ENCODE results near the gene RNPC3. TPM values are rescaled to one million over a fixed set of nuclear protein-coding genes. Genes with fewer than 3 reads are reported as not detected.
"Not testable (repeated sequence)": the region's sequence is repeated elsewhere in the genome, so short reads cannot be mapped to it uniquely, and the experiment has no call there.

Gene RNPC3
- total and polyA plus RNA-seq, 9 donors: 11.4 to 26.4 (median 15.4) TPM

DNA sequence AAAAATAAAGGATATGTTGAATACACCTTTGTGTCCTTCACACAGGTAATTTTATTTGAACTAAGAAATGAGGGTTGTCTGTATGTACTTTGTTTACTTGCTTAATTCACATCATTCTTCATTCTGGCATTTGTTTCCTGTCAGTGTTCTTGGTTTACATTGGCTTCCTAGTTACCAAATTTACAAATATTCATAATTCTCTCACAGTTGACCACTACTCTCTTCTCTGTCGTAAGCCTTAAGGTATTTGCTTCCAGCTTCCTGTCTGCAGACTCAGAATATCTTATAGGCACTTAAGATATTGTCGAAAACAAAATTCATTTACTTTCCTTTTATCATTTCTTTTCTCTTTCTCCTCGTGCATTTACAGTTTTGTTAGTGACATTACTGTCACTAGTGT is 15.9 kb downstream of the RNPC3 start:
- 89% methylated on average over 1 of the region's 3 CpGs for WGBS (ENCODE audit: insufficient coverage)
- peaks cover 23% of the 10 kb centered on the region for H3K36me3 ChIP-seq (ENCODE audit: control insufficient read depth, insufficient read depth, low read length)

GRCh38 chr1:103546496-103546895 is 21.0 kb downstream of the RNPC3 start:
- no peak overlapping the region for H3K4me3 ChIP-seq (ENCODE audit: low read length)
- no peak for DNase-seq
- no peaks in the 10 kb centered on the region for H3K27me3 ChIP-seq (ENCODE audit: control insufficient read depth, insufficient read depth, low read length)
- no CpG with 5 or more reads among the region's 1 CpG for WGBS (ENCODE audit: insufficient coverage)
- H3K9me3 ChIP-seq (replicated peaks; ENCODE audit: control insufficient read depth, low read depth, low read length): no peaks in the 10 kb centered on the region
- H3K4me1 ChIP-seq (ENCODE audit: control insufficient read depth, insufficient read depth, low read length): no peaks in the 10 kb centered on the region
- H3K36me3 ChIP-seq (ENCODE audit: control insufficient read depth, insufficient read depth, low read length): peaks cover 17% of the 10 kb centered on the region
- no peak overlapping the region for H3K27ac ChIP-seq (ENCODE audit: low read length)

More for the DNA sequence above, 15.9 kb downstream of the RNPC3 start:
- no peak overlapping the region for H3K27ac ChIP-seq (ENCODE audit: low read length)
- H3K4me3 ChIP-seq (ENCODE audit: low read length): no peak overlapping the region
- no peak for DNase-seq
- H3K9me3 ChIP-seq (replicated peaks; ENCODE audit: control insufficient read depth, low read depth, low read length): no peaks in the 10 kb centered on the region
- H3K4me1 ChIP-seq (ENCODE audit: control insufficient read depth, insufficient read depth, low read length): no peaks in the 10 kb centered on the region
- H3K27me3 ChIP-seq (ENCODE audit: control insufficient read depth, insufficient read depth, low read length): no peaks in the 10 kb centered on the region

DNA sequence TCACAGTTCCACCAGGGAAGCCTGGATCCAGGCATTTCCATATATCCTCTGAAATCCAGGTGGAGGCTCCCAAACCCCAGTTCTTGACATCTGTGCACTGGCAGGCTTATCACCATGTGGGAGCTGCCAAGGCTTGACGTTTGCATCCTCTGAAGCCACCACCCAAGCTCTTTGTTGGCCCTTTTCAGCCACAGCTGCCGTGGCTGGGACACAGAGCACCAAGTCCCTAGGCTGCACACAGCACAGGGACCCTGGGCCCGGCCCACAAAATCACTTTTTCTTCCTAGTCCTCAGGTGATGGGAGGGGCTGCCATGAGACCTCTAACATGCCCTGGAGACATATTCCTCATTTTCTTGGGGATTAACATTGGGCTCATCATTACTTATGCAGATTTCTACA is 22.3 kb downstream of the RNPC3 start:
- H3K9me3 ChIP-seq (replicated peaks; ENCODE audit: control insufficient read depth, low read depth, low read length): no peaks in the 10 kb centered on the region
- H3K4me3 ChIP-seq (ENCODE audit: low read length): no peak overlapping the region
- no peaks in the 10 kb centered on the region for H3K27me3 ChIP-seq (ENCODE audit: control insufficient read depth, insufficient read depth, low read length)
- DNase-seq: no peak
- H3K36me3 ChIP-seq (ENCODE audit: control insufficient read depth, insufficient read depth, low read length): peaks cover 24% of the 10 kb centered on the region
- WGBS (ENCODE audit: insufficient coverage): 73% methylated on average over 3 of the region's 3 CpGs
- no peak overlapping the region for H3K27ac ChIP-seq (ENCODE audit: low read length)
- H3K4me1 ChIP-seq (ENCODE audit: control insufficient read depth, insufficient read depth, low read length): no peaks in the 10 kb centered on the region

DNA sequence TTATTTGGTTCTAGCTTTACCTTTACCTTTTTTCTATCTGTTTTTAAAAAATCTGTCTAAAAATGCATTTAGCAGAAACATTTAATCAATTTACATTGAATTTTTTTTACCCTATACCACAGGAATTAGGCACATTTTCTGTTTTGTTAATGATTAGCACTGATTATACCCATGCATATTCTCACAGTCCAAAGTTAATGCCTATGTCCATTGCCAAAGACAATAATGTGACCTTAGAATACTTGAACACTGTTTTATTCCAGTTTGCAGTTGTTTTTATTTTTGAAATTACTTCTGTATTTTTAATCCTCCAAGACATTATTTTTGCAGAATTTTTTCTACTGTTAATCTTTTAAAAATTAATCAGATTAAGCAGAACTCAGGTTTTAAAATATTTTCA is 34.9 kb downstream of the RNPC3 start:
- DNase-seq: no peak

GRCh38 chr1:103561124-103561523 is 35.6 kb downstream of the RNPC3 start:
- not testable (repeated sequence) for H3K36me3 ChIP-seq (ENCODE audit: control insufficient read depth, insufficient read depth, low read length); H3K27me3 ChIP-seq (ENCODE audit: control insufficient read depth, insufficient read depth, low read length); H3K4me3 ChIP-seq (ENCODE audit: low read length); H3K27ac ChIP-seq (ENCODE audit: low read length); H3K9me3 ChIP-seq (replicated peaks; ENCODE audit: control insufficient read depth, low read depth, low read length); DNase-seq; H3K4me1 ChIP-seq (ENCODE audit: control insufficient read depth, insufficient read depth, low read length)
- WGBS (ENCODE audit: insufficient coverage): no CpG with 5 or more reads among the region's 3 CpGs

More for the DNA sequence above, 34.9 kb downstream of the RNPC3 start:
- Histone ChIP-seq H3K27me3 (ENCODE audit: control insufficient read depth, insufficient read depth, low read length) (no peaks in the 10 kb centered on the region), H3K36me3 (ENCODE audit: control insufficient read depth, insufficient read depth, low read length) (no peaks in the 10 kb centered on the region), H3K9me3 (replicated peaks; ENCODE audit: control insufficient read depth, low read depth, low read length) (no peaks in the 10 kb centered on the region), H3K4me1 (ENCODE audit: control insufficient read depth, insufficient read depth, low read length) (no peaks in the 10 kb centered on the region), H3K27ac (ENCODE audit: low read length) (no peak overlapping the region), H3K4me3 (ENCODE audit: low read length) (no peak overlapping the region)

DNA sequence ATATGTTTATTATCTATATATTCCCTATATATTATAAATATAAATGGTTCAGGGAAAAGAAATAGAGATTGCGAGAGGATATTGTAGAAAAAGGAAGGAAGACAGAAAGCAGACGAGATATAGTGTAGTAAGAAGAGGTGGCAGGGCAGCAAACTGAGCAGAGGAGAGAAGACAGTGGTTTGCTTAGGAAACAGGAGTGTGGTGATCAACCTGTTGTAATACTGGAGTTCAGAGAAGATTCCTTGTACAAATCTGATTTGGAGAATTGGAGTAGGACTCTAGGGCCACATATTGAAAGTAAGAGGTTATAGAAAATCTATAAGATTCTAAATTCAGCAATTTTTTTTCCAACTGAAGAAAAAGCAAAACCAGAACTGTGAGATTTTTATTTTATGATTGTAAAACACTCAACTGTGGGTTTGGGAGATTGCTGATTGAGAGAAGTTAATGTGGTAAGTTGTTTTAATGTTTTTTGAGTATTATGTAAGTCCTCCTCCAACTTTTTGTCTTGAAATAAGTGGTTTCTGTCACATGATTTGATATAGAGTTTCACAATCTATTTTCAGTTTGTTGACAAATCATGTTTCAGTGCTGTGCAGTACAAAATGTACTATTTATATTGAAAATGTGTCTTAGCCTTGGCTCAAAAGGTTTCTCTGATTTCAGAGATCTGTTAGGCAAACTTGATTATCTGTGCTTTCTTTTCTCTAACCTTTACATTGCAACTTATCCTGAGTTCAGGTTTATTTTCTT is 36.3 kb downstream of the RNPC3 start:
- no peaks in the 10 kb centered on the region for H3K9me3 ChIP-seq (replicated peaks; ENCODE audit: control insufficient read depth, low read depth, low read length)
- H3K27ac ChIP-seq (ENCODE audit: low read length): no peak overlapping the region
- no peaks in the 10 kb centered on the region for H3K27me3 ChIP-seq (ENCODE audit: control insufficient read depth, insufficient read depth, low read length)
- no peaks in the 10 kb centered on the region for H3K36me3 ChIP-seq (ENCODE audit: control insufficient read depth, insufficient read depth, low read length)
- 73% methylated on average over 2 of the region's 2 CpGs for WGBS (ENCODE audit: insufficient coverage)
- no peak overlapping the region for H3K4me3 ChIP-seq (ENCODE audit: low read length)
- DNase-seq: peak; percentile 11
- H3K4me1 ChIP-seq (ENCODE audit: control insufficient read depth, insufficient read depth, low read length): no peaks in the 10 kb centered on the region

DNA sequence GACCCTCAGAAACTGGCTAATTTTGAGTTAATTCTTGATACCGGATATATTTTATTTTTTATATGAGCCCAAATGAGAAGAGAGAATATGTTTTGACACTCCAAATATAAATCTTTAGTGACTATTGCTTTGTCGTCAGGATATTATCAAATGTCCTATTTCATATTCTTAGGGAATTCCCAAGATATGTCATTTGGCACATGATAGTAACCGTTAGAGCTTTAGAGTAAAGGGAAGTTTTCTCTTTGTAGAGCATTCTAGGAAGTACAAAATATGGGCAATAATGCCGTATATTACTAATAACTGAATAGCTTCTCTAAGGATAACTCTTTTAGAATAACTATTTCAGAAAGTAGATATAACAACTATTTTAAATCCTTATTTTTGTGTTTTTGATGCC is 37.6 kb downstream of the RNPC3 start:
- no peaks in the 10 kb centered on the region for H3K27me3 ChIP-seq (ENCODE audit: control insufficient read depth, insufficient read depth, low read length)
- H3K27ac ChIP-seq (ENCODE audit: low read length): no peak overlapping the region
- no CpG with 5 or more reads among the region's 4 CpGs for WGBS (ENCODE audit: insufficient coverage)
- no peak for DNase-seq
- no peaks in the 10 kb centered on the region for H3K4me1 ChIP-seq (ENCODE audit: control insufficient read depth, insufficient read depth, low read length)
- no peak overlapping the region for H3K4me3 ChIP-seq (ENCODE audit: low read length)
- no peaks in the 10 kb centered on the region for H3K9me3 ChIP-seq (replicated peaks; ENCODE audit: control insufficient read depth, low read depth, low read length)
- H3K36me3 ChIP-seq (ENCODE audit: control insufficient read depth, insufficient read depth, low read length): no peaks in the 10 kb centered on the region

DNA sequence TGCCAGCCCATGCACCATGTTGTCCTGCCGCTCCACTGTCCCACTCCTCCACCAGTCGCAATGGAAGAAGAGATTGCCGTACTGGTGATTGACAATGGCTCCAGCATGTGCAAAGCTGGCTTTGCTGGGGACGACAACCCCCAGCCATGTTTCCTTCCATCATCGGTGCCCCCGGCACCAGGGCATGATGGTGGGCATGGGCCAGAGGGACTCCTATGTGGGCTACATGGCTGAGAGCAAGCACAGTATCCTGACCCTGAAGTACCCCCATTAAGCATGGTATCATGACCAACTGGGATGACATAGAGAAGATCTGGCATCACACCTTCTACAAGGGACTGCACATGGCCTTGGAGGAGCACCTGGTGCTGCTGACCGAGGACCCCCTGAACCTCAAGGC is 44.0 kb downstream of the RNPC3 start:
- no peak overlapping the region for H3K4me3 ChIP-seq (ENCODE audit: low read length)
- no peak for DNase-seq
- WGBS (ENCODE audit: insufficient coverage): 98% methylated on average over 7 of the region's 7 CpGs
- no peaks in the 10 kb centered on the region for H3K4me1 ChIP-seq (ENCODE audit: control insufficient read depth, insufficient read depth, low read length)
- no peaks in the 10 kb centered on the region for H3K36me3 ChIP-seq (ENCODE audit: control insufficient read depth, insufficient read depth, low read length)
- H3K27me3 ChIP-seq (ENCODE audit: control insufficient read depth, insufficient read depth, low read length): no peaks in the 10 kb centered on the region
- no peaks in the 10 kb centered on the region for H3K9me3 ChIP-seq (replicated peaks; ENCODE audit: control insufficient read depth, low read depth, low read length)
- no peak overlapping the region for H3K27ac ChIP-seq (ENCODE audit: low read length)

GRCh38 chr1:103571289-103571688 is 45.8 kb downstream of the RNPC3 start, which contains the start of gene AMY2B:
TSS of gene AMY2B (plus strand) at chr1:103571589. CDS start at chr1:103571603, 14 bp downstream.
- not testable (repeated sequence) for H3K4me3 ChIP-seq (ENCODE audit: low read length); H3K36me3 ChIP-seq (ENCODE audit: control insufficient read depth, insufficient read depth, low read length); H3K9me3 ChIP-seq (replicated peaks; ENCODE audit: control insufficient read depth, low read depth, low read length); H3K27ac ChIP-seq (ENCODE audit: low read length); H3K27me3 ChIP-seq (ENCODE audit: control insufficient read depth, insufficient read depth, low read length); H3K4me1 ChIP-seq (ENCODE audit: control insufficient read depth, insufficient read depth, low read length); DNase-seq
- no CpG with 5 or more reads among the region's 2 CpGs for WGBS (ENCODE audit: insufficient coverage)

DNA sequence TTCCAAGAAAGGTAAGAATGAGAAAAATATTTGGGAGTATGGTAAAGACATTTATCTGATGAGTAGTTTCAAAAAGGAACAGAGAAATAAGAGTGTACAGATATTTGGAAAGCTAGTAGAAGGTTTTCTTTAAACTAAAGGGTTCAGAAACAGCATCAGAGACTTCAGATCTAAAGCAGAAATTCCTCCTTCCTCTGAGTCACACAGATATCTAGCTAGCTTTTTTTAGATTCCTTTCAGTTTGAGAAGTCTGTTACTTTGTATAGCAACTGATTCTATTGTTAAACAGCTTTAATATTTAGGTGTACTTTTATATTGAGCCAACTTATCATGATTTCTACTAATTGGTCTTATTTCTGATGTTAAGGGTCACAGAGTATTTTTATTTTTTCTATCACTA is 50.6 kb downstream of the RNPC3 start:
- H3K4me3 ChIP-seq (ENCODE audit: low read length): no peak overlapping the region
- DNase-seq: peak; percentile 25
- no peaks in the 10 kb centered on the region for H3K36me3 ChIP-seq (ENCODE audit: control insufficient read depth, insufficient read depth, low read length)
- no peaks in the 10 kb centered on the region for H3K27me3 ChIP-seq (ENCODE audit: control insufficient read depth, insufficient read depth, low read length)
- no peaks in the 10 kb centered on the region for H3K4me1 ChIP-seq (ENCODE audit: control insufficient read depth, insufficient read depth, low read length)
- H3K9me3 ChIP-seq (replicated peaks; ENCODE audit: control insufficient read depth, low read depth, low read length): no peaks in the 10 kb centered on the region
- H3K27ac ChIP-seq (ENCODE audit: low read length): no peak overlapping the region

GRCh38 chr1:103576784-103577183 is 51.3 kb downstream of the RNPC3 start:
- H3K4me3 ChIP-seq (ENCODE audit: low read length); H3K27ac ChIP-seq (ENCODE audit: low read length); H3K4me1 ChIP-seq (ENCODE audit: control insufficient read depth, insufficient read depth, low read length); H3K9me3 ChIP-seq (replicated peaks; ENCODE audit: control insufficient read depth, low read depth, low read length); H3K27me3 ChIP-seq (ENCODE audit: control insufficient read depth, insufficient read depth, low read length); H3K36me3 ChIP-seq (ENCODE audit: control insufficient read depth, insufficient read depth, low read length); DNase-seq: not testable (repeated sequence)
- WGBS (ENCODE audit: insufficient coverage): no CpG with 5 or more reads among the region's 5 CpGs

All from muscle of leg (tissue), 11 donors.